ENCODE results near the gene MEA1.
"Not testable (repeated sequence)": the region's sequence is repeated elsewhere in the genome, so short reads cannot be mapped to it uniquely, and the experiment has no call there.

Gene MEA1

DNA sequence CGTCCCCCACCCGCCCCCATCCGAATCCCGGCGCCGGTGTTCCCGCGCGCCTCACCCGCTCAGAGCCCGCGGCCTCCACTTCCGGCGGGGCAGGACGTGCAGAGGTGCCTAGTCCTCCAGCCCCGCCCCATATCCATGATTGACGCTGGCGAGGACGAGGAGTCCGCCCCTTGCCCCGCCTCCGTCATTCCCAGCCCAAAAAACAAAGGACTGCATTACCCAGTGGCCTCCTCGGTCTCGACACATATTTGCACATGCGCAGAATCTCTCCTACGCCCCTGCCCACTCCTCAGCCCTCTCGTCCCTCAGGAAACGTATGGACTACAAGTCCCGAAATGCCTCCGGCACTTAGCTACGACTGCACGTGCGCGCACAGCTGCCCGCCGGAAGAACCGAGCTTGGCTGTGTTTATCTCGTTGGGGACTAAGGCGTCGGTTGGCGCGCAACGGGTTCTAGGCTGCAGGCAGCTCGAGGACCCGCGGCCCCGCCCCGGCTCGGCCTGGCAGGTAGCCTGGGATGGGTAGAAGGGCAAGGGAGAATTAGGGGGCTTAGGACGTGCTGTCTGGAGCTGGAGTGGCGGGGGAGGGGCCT lies at the start of gene MEA1, which contains the start of gene KLHDC3:
Gene MEA1 (minus strand): TSS at position 104 of the 591 bp plus-strand sequence. CDS start 133 bp downstream, outside the sequence.
Gene KLHDC3 (plus strand): TSS at position 407 of the 591 bp plus-strand sequence. CDS start 2,944 bp downstream, outside the sequence.
- peak; percentile 98 for DNase-seq

DNA sequence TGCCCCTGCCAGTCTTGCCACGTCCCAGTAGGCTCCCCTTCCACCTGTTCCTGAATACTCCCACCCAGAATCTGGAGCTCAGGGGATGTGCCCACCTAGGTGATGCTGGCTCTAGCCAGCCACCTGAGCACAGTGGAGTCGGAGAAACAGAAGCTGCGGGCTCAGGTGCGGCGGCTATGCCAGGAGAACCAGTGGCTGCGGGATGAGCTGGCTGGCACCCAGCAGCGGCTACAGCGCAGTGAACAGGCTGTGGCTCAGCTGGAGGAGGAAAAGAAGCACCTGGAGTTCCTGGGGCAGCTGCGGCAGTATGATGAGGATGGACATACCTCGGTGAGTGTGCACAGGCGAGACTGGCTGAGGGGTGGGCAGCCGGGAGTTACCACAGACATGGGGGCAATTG lies 49.1 kb upstream of the MEA1 start:
- DNase-seq: no peak

DNA sequence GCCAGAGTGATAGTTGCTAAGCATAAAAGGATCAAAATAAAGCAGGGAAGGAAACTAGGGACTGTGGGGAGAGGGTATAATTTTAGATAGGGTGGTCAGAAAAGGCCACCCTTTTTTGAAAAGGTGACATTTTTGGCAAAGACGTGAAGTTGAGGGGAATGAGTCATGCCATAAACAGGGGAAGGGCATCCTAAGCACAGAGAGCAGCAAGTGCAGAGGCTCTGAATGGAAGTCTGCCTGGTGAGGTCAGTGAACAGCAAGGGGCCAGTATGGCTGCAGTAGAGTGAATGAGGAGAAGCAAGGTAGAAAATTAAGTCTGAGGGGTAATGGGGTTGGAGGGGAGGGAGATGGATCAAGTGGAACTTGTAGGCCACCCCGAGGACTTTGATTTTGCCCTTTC lies 48.1 kb upstream of the MEA1 start:
- DNase-seq: no peak

DNA sequence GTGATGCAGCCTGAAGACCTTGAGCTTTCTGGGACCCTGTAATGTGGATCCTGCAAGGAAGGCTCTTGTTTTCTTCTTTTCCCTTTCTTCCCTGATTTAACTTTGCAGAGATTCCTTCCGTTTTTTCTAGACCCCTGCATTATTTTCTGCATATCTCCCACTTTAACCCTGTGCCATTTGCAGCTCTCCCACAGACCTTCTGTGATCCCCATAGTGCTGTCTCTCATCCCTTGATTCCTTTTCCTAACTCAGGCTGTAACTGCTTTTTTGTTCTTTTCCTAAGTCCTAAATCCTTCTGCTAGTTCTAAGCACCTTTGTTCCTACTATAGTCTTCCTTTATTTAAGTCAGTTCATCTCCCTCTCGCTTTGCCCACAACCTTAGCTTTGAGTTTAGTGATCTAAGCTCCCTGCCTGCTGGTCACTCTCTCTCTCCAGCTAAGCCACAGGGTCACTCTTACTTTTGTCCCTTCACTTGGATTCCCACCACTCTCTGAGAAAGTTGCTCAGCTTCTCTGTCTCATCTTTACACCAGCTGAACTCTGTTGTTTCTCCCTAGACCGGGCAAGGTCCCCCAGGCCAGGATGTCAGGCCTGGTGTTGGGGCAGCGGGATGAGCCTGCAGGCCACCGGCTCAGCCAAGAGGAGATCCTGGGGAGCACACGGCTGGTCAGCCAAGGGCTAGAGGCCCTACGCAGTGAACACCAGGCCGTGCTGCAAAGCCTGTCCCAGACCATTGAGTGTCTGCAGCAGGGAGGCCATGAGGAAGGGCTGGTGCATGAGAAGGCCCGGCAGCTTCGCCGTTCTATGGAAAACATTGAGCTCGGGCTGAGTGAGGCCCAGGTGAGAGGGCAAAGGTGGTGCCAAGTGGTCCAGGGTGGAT lies 47.2 kb upstream of the MEA1 start:
- DNase-seq: no peak

DNA sequence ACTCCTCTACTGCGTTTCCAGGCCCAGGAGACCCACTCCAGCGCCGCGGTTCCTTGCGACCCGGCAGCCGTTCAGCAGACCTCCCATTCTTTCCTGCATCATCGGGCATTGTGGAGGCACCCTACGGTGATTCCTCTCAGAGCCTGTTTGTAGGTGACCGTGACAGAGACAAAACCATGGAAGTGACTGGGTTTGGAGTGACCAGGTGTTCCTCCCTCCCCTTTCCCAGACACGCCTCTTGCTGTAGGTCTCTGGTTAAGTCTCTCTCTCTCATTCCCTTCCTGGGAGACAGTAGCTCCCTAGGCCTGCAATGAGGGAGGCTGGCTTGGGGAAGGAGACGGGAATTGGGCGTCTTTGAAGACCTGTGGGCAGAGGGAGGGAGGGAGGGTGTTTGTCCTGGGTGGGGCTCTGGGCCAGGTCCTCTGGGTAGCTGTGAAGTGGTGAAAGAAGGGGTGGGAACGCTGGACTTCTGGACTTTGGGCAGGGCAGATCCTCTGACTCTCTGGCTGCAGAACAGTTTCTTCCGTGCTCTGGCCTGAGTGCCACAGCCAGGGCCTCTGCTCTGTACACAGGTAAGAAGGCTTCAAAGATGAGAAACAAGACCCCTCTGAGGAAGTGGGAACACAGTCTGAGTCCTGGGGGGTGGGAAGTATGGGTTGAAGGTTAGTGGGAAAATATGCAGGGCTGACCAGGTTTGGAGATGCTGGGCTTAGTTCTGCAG lies 46.4 kb upstream of the MEA1 start:
- DNase-seq: no peak

DNA sequence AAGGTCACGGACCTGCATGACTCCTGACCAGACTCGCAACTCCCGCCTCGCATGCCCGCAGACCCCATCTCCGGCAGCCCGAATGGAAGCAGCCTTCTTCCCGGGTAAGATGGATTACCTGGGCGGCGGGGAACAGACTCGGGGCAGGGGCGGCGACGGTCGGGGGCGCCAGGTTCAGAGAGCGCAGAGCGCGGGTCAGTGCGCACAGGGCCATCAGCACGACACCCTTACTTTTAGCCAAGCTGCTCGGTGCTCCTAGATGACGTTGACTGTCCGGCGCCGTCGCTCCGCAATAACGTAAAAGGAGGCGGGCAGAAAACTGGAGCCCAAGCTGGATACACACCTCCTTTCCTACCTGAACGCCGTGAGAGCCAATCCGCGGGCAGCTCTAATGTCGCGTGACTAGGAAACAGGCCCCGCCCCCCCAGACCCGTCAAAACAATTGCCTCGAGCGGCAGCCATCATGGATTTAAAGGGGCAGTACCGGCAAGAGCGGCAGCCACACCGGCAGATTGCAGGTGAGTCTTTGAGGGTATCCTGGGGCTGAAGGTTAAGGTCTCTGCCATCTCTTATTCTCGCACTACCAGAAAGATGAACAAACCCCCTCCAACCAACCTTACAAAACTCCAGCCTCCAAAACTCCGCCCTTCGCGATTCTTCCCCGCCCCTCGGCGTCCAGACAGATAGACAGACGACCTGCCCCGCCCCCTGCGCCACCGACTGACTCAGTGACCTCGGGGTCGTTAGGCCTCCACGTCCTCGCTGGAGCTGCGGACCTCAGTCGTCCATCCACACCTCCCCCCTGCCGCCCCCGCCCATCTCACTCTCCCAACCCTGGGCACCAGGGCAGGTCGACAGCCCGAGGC lies 45.7 kb upstream of the MEA1 start, which contains the start of the genes KLC4 and MRPL2:
Gene KLC4 (plus strand): TSS at position 464 of the 866 bp plus-strand sequence. CDS start 1,705 bp downstream, outside the sequence.
Gene MRPL2 (minus strand): TSS at position 267 of the 866 bp plus-strand sequence. CDS start 53 bp downstream, at position 214.
- peak; percentile 98 for DNase-seq

DNA sequence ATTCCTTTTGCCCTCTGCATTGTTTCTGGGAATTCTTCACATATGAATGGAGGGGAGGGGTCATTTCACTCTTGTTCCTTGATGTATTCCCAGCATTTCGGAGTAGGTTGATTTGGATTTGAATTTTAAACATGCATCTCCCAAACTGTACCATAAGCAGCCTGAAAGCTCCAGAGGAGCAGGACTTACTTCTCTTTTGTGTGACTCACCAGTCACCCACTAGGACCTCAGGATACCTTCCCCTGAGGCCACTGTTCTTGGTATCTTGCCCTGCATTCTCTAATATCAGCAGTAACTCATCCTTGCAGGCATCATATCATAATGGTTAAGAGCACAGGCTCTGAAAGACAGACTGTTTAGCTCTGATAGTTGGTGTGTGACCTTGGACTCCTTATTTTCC lies 44.8 kb upstream of the MEA1 start:
- DNase-seq: no peak

DNA sequence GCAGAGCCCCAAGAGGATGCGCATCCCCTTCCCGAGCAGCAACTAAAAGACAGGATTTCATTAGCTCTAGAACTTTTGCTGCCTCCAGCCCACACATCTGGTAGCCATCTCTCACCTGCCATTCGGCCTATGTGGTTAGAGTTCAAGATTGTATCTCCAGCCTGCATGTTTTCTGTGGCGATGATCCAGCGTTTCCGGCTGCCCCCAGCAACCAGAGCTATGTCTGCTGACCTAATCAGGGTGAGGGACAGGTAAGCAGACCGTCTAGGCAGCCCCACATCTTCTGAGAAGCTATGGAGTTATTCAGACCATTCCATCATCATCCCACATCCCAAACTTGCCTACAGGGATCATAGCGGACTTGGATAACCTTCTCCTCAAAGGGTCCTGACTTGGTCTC lies 42.2 kb upstream of the MEA1 start:
- no peak for DNase-seq

DNA sequence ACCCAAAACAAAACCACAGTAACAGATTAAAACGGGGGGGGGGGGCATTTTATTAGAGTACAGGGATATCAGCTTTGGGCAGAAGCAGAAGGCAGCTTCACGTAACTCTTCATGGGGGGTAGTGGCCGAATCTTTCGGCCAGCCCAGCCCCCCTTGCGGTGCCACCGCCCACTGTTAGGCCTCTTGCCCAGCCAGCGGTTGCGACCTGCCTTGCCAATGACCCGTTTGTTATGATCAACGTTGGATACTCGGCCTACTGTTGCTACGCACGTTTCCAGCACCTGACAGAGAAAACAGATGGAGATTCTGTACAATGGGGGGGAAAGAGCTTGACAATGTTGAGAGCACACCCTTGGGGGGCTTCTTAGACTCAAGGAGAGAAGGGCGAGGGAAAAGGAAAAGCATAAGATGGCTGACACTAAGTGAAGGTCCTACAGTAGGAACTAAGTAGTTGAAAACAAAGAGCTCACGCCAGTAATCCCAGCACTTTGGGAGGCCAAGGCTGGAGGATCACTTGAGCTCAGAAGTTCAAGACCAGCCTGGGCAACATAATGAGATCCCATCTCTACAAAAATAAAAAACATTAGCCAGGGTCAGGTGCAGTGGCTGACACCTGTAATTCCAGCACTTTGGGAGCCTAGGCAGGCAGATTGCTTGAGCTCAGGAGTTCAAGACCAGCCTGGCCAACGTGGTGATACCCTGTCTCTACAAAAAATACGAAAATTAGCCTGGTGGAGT lies 40.6 kb upstream of the MEA1 start:
- no peak for DNase-seq

DNA sequence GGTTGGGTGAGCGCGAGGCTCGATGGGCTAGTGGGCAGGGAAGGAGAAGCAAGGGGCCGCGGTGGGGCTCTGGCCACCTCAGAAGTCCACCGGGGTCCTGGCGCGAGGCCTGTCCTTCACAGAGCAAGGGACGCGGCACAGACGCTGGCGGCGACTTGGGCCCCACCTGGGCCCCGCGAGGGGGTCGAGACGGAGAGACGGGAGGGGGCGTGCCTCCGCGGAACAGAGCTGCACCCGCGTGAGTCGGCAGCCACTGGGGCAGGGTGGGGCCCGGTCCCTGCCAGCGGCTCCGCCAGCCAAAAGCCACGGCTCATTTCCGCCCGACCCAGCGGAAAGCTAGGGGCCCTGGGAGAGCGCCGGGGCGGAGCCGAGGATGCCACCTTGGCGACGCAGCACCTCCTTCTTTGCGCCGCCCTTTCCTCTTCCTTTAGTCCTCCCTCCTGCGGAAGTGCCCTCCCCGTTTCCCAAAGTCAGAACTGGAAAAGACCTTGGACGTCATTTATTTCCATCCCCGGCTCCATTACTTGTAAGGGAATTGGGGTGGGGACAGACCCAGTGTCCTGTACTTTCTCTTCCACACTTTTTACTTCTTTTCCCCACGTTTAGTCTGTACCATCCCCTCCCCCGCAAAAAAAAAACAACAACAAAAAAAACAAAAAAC lies 39.9 kb upstream of the MEA1 start, which contains the start of gene CUL7:
Gene CUL7 (minus strand): TSS at position 307 of the 661 bp plus-strand sequence. CDS start 1,063 bp downstream, outside the sequence.
- peak; percentile 86 for DNase-seq

DNA sequence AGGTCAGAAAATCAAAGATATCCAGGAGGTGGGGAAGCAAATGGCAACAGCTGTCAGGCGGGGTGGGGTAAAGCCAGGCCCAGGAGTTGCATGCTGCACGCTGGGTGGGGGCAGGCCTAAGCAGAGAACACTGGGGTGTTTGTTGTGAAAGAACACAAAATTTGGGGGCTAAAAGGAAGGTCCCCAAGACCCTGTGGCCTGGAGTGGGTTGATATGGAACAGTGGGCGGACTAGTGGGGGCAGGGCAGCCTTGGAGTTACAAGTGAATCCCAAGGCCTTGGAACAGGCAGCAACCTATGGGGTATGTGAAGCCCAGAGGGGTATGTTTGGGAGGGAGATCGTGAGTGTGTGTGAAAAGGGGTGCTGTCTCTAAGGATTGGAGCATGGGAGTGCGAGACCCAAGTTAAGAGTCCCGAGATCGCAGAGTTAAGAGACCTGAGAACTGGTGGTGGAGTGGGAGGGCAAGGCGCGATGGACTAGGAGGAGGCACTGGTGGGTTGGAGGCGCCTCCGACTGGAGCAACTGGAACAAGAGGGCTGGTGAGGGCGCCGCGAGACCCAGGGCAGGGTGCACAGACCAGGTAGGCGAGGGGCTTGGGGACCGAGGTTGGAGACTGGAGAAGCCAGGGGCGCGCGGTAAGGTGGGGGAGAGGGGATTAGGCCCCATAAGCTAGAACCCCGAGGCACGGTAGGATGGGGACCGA lies 39.2 kb upstream of the MEA1 start:
- DNase-seq: no peak

DNA sequence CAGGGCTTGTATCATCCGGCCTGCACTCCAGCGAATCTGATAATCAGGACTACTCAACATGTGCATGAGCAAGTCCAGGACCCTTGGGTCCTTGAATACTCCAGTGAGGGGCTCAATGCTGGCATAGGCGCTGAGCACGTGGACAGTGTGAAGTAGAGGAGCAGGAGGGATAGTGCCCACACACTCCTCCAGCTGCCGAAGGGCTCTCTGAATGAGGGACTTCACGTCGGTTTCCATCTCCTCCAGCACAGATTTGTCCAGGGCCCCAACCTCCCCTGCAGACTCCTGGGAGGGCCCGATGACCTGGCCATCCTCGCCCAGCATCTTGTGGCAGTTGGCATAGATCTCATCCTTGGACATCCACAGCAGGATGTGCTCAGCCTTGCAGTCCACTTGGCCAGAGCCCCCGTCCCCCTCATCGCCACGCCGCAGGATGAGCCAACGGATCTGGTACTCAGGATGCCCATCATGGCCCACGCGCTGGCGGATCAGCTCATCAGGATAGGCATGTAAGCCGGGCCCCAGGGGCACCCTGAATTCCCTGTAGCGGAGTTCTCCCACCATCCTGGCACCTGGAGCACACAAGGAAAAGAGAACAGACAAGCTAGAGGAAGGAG lies 38.6 kb upstream of the MEA1 start:
- DNase-seq: no peak

DNA sequence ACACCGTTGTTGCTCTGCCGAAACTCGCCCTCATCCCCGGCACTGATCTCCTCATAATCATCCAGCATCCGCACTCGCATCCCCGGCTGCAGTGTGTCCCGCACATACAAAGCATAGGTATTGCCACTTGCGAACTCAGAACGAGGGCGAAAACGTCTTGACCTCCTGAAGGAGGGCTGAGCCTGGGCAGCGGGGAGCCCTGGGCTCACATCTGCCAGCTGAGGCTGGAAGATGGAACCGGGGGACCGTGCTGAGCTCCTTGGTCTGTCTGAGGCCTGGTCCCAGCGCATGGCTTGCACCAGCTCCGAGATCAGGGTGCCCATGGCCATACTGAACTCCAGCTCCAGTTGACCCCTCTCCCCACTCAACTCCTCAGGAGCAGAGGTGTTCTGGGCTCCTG lies 37.2 kb upstream of the MEA1 start:
- DNase-seq: no peak

DNA sequence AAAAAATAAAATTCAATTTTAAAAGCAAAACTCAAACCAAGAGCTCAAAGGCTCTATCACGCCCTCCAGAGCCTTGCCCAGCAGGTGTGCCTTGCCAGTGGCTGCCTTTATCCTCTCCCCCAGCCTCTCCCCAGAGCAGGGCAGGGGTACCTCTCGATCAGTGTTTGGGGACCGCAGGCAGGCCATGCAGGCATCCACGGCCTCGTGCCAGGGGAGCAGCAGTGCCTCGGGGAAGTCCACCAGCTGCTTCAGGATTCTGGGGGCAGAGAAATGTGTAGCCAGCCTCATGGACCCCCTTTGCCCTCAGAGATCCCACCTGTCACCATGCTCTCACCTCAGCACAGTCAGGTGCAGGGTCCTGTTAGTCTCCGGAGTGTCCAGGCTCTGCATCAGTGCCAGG lies 34.3 kb upstream of the MEA1 start:
- DNase-seq: no peak

DNA sequence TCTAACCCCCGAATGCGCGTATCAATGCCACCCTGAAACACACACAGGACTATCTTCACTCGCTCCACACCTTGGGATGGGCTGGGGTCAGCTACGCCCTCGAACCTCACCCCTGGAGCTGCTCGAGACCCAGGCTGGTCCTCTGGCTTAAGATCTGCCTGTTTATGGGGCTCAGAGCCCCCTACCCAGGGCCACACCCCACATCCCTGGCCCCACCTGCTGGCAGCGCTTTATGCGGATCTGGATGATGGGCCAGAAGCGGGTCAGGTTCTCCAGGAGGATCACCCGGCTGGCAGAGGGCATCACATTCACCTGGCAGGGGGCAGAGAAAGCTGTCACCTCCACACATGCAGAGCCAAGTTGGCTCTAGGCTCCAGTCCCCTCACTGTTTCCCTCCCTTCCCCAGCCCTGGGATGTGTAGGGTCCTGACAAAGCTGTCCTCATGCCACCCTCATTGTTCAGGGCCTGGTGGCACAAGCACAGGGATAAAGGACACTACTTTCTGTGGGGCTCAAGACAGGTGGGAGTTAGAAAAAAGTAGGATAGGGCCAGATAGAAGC lies 31.7 kb upstream of the MEA1 start:
- no peak for DNase-seq

DNA sequence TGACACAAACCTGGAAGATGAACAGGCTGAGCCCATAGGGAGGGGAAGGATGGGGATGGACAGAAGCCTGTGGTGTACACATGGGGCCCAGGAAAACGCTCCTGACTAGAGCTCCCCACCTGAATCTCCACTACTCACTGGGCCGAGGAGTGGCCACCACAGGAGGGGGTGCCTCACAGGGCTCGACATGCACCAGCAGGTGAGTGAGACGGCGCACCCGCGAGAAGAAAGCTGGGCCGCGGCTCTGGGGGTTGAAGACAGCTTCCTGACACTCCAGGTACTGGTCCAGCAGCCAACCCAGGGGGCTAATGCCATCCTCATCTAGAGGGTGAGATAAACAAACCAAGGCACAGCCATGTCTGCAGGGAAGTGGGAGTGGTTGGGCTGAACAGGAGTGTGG lies 29.6 kb upstream of the MEA1 start:
- no peak for DNase-seq

DNA sequence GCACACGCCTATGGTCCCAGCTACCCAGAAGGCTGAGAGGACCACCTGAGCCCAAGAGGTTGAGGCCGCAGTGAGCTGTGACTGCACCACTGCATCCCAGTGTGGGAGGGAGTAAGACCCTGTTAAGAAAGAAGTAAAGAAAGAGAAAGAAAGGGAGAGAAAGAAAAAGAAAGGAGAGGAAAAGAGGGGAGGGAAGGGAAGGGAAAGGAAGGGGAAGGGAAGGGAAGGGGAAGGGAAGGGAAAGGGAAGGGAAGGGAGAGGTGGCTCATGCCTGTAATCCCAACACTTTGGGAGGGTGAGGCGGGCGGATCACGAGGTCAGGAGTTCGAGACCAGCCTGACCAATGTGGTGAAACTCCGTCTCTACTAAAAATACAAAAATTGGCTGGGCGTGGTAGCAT lies 27.7 kb upstream of the MEA1 start:
- not testable (repeated sequence) for DNase-seq

DNA sequence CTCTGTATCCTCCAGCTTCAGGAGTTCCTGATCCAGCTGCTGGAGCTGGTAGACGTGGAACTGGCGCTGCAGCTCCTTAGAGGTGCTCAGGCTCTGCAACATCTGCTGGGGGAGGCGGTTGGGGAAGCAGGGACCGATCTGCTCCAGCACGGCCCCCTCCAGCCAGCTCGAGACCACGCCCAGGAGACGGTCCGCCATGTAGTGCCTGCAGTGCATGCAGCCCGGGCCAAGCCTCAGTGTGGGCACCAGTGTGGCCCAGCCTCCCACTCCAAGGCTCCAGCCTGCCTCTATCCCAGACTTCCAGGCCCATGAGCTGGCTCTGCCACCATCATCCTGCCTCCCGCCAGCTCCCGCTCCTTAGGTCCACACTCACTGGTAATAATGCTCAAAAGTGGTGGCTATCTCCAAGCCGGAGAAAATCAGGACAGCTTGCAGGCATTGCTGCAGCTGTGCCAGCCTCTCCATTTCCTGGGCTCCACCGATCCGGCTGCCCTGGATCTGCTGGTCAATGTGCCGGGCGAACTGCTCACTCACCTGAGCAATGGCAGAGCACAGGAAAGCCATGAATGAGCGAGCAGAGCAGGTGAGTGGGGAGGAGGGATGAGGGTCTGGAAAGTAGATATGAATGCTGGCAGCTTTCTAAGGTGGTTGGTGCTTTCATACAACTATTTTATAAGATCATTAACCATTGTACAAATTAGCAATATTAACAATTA lies 27.0 kb upstream of the MEA1 start:
- DNase-seq: no peak

DNA sequence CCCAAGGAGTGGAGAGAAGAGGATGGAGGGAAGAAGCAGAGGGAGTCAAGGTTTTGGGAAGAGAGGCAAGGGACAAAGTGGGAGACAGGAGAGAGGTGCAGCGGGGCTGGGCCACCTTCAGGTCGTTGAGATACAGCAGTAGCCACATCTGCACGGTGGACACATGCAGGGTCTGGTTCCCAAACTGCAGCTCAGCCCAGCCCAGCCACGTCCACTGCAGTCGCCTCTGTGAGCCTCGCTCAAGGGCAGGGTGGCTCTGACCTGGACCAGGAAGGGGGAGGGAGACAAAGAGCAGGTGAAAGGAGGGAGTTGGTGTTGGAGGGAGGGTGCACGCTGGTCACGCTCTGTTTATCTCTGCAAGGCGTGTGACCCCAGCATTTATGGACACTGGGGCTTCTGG lies 25.0 kb upstream of the MEA1 start:
- no peak for DNase-seq
